Measurements from ENCODE around the gene GGT5.

DNA sequence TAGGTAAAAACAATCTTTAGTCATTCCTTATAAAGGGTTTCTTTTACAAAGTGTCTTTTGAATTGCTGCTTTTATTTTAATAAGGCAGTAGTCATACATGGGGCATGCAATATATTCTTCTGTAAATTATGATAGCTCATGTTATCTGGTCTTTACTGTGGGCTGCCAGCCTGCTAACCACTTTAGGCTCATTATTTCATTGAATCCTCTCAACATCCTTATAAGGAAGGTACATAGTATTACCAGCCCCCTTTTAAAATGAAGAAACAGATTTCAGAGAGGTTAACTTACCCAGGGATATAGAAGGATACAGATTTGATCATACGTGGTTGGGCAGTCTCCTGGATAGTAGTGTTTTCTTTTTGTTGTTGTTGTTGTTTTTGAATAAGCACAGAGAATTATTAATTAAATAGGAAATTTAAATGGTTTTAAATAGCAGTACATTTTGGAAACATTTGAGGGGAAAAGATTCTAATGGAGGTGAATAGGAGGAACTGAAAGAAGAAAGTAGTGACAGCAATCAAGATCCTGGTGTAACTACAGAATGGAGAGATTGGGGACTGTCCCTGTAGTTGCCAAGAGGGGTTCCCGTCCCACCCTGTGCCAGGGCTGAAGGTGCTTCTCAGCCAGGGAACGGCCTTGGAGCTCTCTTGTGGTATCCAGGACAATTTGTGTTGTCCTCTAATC, 46.8 kb upstream of the GGT5 start:
- TF ChIP-seq, protein P1, sequence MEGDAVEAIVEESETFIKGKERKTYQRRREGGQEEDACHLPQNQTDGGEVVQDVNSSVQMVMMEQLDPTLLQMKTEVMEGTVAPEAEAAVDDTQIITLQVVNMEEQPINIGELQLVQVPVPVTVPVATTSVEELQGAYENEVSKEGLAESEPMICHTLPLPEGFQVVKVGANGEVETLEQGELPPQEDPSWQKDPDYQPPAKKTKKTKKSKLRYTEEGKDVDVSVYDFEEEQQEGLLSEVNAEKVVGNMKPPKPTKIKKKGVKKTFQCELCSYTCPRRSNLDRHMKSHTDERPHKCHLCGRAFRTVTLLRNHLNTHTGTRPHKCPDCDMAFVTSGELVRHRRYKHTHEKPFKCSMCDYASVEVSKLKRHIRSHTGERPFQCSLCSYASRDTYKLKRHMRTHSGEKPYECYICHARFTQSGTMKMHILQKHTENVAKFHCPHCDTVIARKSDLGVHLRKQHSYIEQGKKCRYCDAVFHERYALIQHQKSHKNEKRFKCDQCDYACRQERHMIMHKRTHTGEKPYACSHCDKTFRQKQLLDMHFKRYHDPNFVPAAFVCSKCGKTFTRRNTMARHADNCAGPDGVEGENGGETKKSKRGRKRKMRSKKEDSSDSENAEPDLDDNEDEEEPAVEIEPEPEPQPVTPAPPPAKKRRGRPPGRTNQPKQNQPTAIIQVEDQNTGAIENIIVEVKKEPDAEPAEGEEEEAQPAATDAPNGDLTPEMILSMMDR (conservative IDR thresholded peaks at IDR 0.05 in 1 of 2, IDR thresholded peaks at IDR 0.05 in 1 of 2; ENCODE audit: low read depth in 1 of 2, low read length in 2 of 2) = no peak
- no peak for TF ChIP-seq EZH2 (IDR thresholded peaks at IDR 0.05; ENCODE audit: low read length, missing control alignments)

Measured in fibroblast of lung (primary cell).